ENCODE results near the gene TUBAL3. TPM values are rescaled to one million over a fixed set of nuclear protein-coding genes. Genes with fewer than 3 reads are reported as not detected.

TUBAL3 gene
- total RNA-seq, 1 experiment from 2014 or later: 0.15 TPM

Other genes starting within 250 kb of the TUBAL3 start
- gene AKR1C8, start 219.7 kb downstream of the TUBAL3 start, total RNA-seq (2021): not detected in 3 replicates
- not detected in 3 replicates for gene AKR1C4, start 208.0 kb downstream of the TUBAL3 start, total RNA-seq (2021)
- not detected in 3 replicates for gene UCN3, start 39.9 kb downstream of the TUBAL3 start, total RNA-seq (2021)
- gene NET1, start 7.7 kb upstream of the TUBAL3 start, total RNA-seq (2021): 85.4 to 100 TPM (median 97.4 TPM) in 3 replicates
- 0.23 TPM in 1 of 3 replicates, not detected in the others for gene CALML5, start 94.7 kb upstream of the TUBAL3 start, total RNA-seq (2021)
- gene CALML3, start 120.1 kb upstream of the TUBAL3 start, total RNA-seq (2021): not detected in 3 replicates

Data from WTC11 (cell line).